Keratinocyte (primary cell): ENCODE measurements around the gene ADAMTS17. TPM values are rescaled to one million over a fixed set of nuclear protein-coding genes. Genes with fewer than 3 reads are reported as not detected.

Experiments
- DNase-seq: peaks from one replicate; pipeline ENCODE4 v3.0.0-alpha.2; 2011; ENCODE audit warnings: low read depth, missing footprints, low spot score
- FAIRE-seq: peaks from 2 replicates; lab custom pipeline; 2011; peaks lifted over from hg19 to GRCh38; lab: Jason Lieb, UNC
- H2AFZ ChIP-seq: 2 replicates; pipeline ENCODE4 v1.6.0; 2012; ENCODE audit warnings: low read length, control low read depth, inconsistent platforms; ENCODE audit not compliant: control insufficient read depth
- H3K27ac ChIP-seq: 2 replicates; pipeline ENCODE4 v1.5.1; 2011; ENCODE audit warnings: low read length; ENCODE audit not compliant: control insufficient read depth, insufficient read depth
- H3K27me3 ChIP-seq: 3 replicates; pipeline ENCODE4 v1.6.0; 2011; ENCODE audit warnings: low read length; ENCODE audit not compliant: control insufficient read depth, insufficient read depth; ENCODE audit errors: extremely low read depth
- H3K36me3 ChIP-seq, 2 experiments: 2 replicates in 1 of 2; 3 replicates in 1 of 2; pipeline ENCODE4 v1.5.1; 2011; ENCODE audit warnings: low read length in 2 of 2, mild to moderate bottlenecking in 1 of 2; ENCODE audit not compliant: control insufficient read depth in 2 of 2, insufficient read depth in 2 of 2; ENCODE audit errors: extremely low read depth in 1 of 2
- H3K4me1 ChIP-seq: 3 replicates; pipeline ENCODE4 v1.5.1; 2011; ENCODE audit warnings: low read length; ENCODE audit not compliant: control insufficient read depth, insufficient read depth; ENCODE audit errors: extremely low read depth
- H3K4me2 ChIP-seq: 3 replicates; pipeline ENCODE4 v1.6.0; 2011; ENCODE audit warnings: low read depth, low read length; ENCODE audit not compliant: control insufficient read depth, insufficient read depth; ENCODE audit errors: extremely low read depth
- H3K4me3 ChIP-seq, 3 experiments: fragments of 200-600 bp in 1 of 3; sonication (generic) in 1 of 3; 2 replicates in 2 of 3; 3 replicates in 1 of 3; pipeline ENCODE4 v1.5.1; 2011 to 2016; ENCODE audit warnings: low read length in 3 of 3, mild to moderate bottlenecking in 3 of 3, control low read depth in 2 of 3, inconsistent platforms in 1 of 3, low read depth in 1 of 3, mixed read lengths in 1 of 3, mixed run types in 1 of 3, moderate library complexity in 1 of 3; ENCODE audit not compliant: control insufficient read depth in 2 of 3, insufficient read depth in 2 of 3; ENCODE audit errors: extremely low read depth in 1 of 3
- H3K79me2 ChIP-seq: 2 replicates; pipeline ENCODE4 v1.6.0; 2012; ENCODE audit warnings: low read length; ENCODE audit not compliant: control insufficient read depth, insufficient read depth
- H3K9ac ChIP-seq: 3 replicates; pipeline ENCODE4 v1.6.0; 2011; ENCODE audit warnings: low read length; ENCODE audit not compliant: control insufficient read depth, insufficient read depth; ENCODE audit errors: extremely low read depth
- H3K9me1 ChIP-seq: 3 replicates; pipeline ENCODE4 v1.6.0; 2011; ENCODE audit warnings: low read length; ENCODE audit not compliant: control insufficient read depth, insufficient read depth; ENCODE audit errors: extremely low read depth
- H3K9me3 ChIP-seq: 2 replicates; pipeline ENCODE4 v1.5.1; 2012; ENCODE audit warnings: low read depth, low read length; ENCODE audit not compliant: control insufficient read depth
- H4K20me1 ChIP-seq: 3 replicates; pipeline ENCODE4 v1.6.0; 2011; ENCODE audit warnings: low read length; ENCODE audit not compliant: control insufficient read depth, insufficient read depth; ENCODE audit errors: extremely low read depth
- EZH2 ChIP-seq: IDR thresholded peaks from one replicate; pipeline ENCODE4 v1.6.1; 2012; ENCODE audit warnings: inconsistent platforms, mild to moderate bottlenecking, low read length, moderate library complexity
- dilution Hi-C: fragments of 300-500 bp; cut with MboI; formaldehyde crosslinking; loops from one replicate; pipeline ENCODE4 v1.7.0; 2020; ENCODE audit warnings: low sequenced_read_pairs; ENCODE audit not compliant: extremely low pct_ligation_motif_present
- polyA plus RNA-seq, 5 experiments: library from polyadenylated mRNA; depleted of rRNA in 3 of 5; stranded (reverse) in 3 of 5; stranded (forward) in 1 of 5; unstranded in 1 of 5; fragments of >200 nt; gene quantifications; 1 replicate in 1 of 5; 2 replicates in 3 of 5; 3 replicates in 1 of 5; pipeline versions ENCODE4 v1.2.1 to v1.2.3, GENCODE V29; 2011 to 2012; ENCODE audit warnings: missing spikeins in 2 of 5, low read depth in 1 of 5, low replicate concordance in 1 of 5
- TF ChIP-seq, protein P1 (sequence below), 3 experiments: IDR thresholded peaks in 1 of 3; conservative IDR thresholded peaks in 1 of 3; optimal IDR thresholded peaks in 1 of 3; 2 replicates in 2 of 3; 3 replicates in 1 of 3; pipeline versions ENCODE3 to v1.5.1; 2011; ENCODE audit warnings: low read length in 3 of 3, mild to moderate bottlenecking in 3 of 3, moderate library complexity in 2 of 3, control low read depth in 1 of 3, inconsistent platforms in 1 of 3; ENCODE audit not compliant: insufficient read depth in 2 of 3; ENCODE audit errors: extremely low read depth in 1 of 3

ADAMTS17 gene
- polyA plus RNA-seq, 1 donor (not counting 4 experiments of a cell fraction or from before 2014, with no cell fraction given) = 0.18 TPM

DNA sequence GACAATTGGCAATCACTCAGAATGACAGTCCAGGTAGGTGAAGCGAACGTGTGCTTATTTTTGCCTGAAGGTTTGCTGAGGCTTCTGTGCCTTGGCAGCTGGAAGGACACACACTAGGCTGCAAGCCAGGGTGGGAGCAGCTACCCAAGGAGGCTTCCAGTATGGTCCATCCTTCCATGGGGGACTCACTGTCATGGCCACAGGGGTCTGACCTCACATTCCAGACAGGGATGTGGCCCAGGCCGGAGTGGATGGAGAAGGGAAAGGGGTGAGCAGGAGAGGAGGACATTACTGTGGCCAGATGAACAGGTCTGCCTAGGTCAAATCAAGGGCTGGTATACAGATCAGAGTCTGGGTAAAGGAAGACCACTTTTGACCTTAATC lies 247.7 kb downstream of the ADAMTS17 start:
- Histone ChIP-seq H3K9me3 (no peaks in the 10 kb centered on the region), H3K36me3 (no peaks in the 10 kb centered on the region), H4K20me1 (no peaks in the 10 kb centered on the region), H3K9ac (no peak overlapping the region), H3K4me2 (no peak overlapping the region), H3K4me1 (peaks cover 8% of the 10 kb centered on the region), H3K9me1 (no peaks in the 10 kb centered on the region), H3K27me3 (peaks cover 46% of the 10 kb centered on the region), H3K79me2 (no peaks in the 10 kb centered on the region), H3K27ac (no peak overlapping the region), H2AFZ (no peak overlapping the region), H3K4me3 (no peak overlapping the region)
- FAIRE-seq (no peak), DNase-seq (no peak)
- TF ChIP-seq EZH2 = no peak
- TF ChIP-seq, protein P1, sequence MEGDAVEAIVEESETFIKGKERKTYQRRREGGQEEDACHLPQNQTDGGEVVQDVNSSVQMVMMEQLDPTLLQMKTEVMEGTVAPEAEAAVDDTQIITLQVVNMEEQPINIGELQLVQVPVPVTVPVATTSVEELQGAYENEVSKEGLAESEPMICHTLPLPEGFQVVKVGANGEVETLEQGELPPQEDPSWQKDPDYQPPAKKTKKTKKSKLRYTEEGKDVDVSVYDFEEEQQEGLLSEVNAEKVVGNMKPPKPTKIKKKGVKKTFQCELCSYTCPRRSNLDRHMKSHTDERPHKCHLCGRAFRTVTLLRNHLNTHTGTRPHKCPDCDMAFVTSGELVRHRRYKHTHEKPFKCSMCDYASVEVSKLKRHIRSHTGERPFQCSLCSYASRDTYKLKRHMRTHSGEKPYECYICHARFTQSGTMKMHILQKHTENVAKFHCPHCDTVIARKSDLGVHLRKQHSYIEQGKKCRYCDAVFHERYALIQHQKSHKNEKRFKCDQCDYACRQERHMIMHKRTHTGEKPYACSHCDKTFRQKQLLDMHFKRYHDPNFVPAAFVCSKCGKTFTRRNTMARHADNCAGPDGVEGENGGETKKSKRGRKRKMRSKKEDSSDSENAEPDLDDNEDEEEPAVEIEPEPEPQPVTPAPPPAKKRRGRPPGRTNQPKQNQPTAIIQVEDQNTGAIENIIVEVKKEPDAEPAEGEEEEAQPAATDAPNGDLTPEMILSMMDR (optimal IDR thresholded peaks at IDR 0.05 in 1 of 3, IDR thresholded peaks at IDR 0.05 in 1 of 3, conservative IDR thresholded peaks at IDR 0.05 in 1 of 3; ENCODE audit: extremely low read depth in 1 of 3, insufficient read depth in 2 of 3, low read length in 3 of 3) = no peak
- dilution Hi-C loops = no loop called here

DNA sequence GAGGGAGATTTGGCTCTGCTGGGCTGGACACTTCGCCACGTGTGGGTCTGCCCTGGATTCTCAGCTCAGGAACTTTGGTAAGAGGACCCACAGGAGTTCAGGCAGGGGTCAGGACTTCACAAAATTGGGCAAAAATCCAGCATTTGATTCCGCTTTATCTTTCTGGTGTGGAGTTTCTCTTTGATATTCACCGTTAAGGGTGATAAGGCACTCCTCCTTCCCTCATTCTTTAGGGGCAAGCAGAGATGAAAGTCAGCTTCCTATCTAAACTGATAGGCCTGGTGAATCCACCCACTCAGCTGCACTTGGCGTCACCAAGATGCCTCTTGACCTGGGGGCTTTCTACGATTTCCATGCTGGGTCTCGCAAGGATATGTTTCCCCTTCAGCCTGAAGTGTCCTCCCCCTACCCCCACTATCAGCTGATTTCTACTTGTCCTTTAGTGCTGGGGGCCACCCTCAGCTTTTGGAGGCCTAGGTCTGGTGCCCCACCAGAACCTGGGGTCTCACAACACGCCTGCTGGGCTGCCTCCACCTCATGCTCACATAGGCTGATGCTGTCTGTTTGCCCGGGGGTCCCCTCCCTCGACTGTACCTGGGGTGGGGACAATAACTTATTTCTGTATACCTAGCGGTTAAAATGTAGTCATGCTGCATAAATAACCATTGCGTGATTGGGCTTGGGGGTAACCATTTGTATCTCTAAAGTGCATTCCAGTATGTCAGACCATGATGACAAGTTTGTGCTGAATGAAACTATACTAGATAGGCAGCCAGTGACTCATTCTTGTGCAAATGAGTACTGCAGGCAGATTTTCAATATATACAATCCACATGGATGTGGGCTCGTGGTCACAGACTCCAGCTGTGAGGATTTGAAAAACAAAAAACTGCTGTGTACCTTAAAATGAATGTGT lies 248.3 kb downstream of the ADAMTS17 start:
- no peak overlapping the region for H3K27ac ChIP-seq
- no peak for TF ChIP-seq EZH2
- TF ChIP-seq, protein P1 (optimal IDR thresholded peaks at IDR 0.05 in 1 of 3, IDR thresholded peaks at IDR 0.05 in 1 of 3, conservative IDR thresholded peaks at IDR 0.05 in 1 of 3; ENCODE audit: extremely low read depth in 1 of 3, insufficient read depth in 2 of 3, low read length in 3 of 3) = no peak

More for the DNA sequence above, 248.3 kb downstream of the ADAMTS17 start:
- H3K4me1 ChIP-seq = peaks cover 8% of the 10 kb centered on the region
- no peaks in the 10 kb centered on the region for H3K79me2 ChIP-seq
- peak; percentile 36 for FAIRE-seq
- peak; percentile 11 for DNase-seq
- H2AFZ ChIP-seq = no peak overlapping the region
- H3K36me3 ChIP-seq = no peaks in the 10 kb centered on the region
- H3K4me2 ChIP-seq = no peak overlapping the region
- H3K9me1 ChIP-seq = no peaks in the 10 kb centered on the region
- H3K9ac ChIP-seq = no peak overlapping the region
- H3K9me3 ChIP-seq = no peaks in the 10 kb centered on the region
- no peaks in the 10 kb centered on the region for H4K20me1 ChIP-seq
- H3K4me3 ChIP-seq = no peak overlapping the region
- dilution Hi-C loops = no loop called here
- peaks cover 40% of the 10 kb centered on the region for H3K27me3 ChIP-seq
